NCI-H1436 treated with DMSO at 0.1 percent for 48 hours (cell line): ENCODE results near the gene NAALADL2.
A peak's percentile ranks its signal among the peaks of the same experiment; 100 is the strongest.
"Not testable (repeated sequence)": the region's sequence is repeated elsewhere in the genome, so short reads cannot be mapped to it uniquely, and the experiment has no call there.

ENCODE experiments used
- DNase-seq: peaks from one replicate; lab custom pipeline; 2025; lab: John Stamatoyannopoulos, UW

NAALADL2 gene

DNA sequence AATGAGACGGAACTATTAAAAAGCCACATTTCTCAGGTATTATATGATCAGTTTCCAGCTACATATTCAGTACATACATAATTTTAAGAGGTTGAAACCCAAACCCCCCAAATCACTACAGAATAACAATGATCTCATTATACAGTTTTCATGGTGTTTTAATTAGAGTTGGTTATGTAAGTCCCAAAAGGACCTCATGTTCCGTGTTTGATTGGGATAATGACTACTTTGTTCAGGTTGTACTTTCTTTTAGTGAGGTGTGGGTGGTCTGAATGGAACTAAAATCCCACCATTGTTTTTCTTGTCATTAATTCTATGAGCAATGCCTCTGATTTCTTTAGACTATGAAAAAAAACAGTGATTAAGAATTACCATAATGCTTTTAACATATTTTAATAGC is 905.6 kb downstream of the NAALADL2 start:
- DNase-seq = no peak

DNA sequence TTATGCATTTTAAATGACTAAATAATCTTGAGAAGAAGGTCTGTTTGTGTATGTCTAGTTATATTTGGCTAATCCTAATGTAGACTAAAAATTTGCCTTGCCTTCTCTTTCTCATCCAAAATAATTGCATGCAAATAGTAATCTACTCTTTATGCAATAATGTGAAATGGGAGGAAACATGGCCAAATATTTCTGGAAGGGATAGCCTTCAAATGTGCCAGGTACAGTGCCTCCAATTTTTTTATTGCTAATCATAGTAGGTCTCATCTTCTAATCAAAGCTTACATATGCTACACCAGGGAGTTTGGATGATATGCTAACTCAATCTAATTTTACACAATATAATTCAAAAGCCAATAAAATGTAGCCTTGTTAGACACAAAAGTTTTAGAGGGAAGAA is 911.3 kb downstream of the NAALADL2 start:
- no peak for DNase-seq

DNA sequence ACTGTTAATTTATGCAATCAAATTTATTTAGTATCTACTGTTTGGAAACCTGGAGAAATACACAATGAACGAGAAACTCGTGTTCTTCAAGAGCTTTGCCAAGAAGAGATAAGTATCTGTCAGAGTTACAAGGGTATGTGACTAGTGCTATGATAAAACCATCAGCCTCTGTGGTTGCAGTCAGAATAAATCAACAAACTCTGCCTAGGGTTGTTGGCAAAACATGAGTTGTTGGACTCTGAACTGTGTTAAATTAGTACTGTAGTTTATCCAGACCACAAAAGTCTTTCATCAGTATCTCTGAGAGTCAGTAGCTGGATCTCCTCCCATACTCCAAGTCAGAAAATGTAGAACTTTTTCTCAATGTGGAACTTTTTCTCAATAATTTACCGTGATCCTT is 918.4 kb downstream of the NAALADL2 start:
- DNase-seq = no peak

DNA sequence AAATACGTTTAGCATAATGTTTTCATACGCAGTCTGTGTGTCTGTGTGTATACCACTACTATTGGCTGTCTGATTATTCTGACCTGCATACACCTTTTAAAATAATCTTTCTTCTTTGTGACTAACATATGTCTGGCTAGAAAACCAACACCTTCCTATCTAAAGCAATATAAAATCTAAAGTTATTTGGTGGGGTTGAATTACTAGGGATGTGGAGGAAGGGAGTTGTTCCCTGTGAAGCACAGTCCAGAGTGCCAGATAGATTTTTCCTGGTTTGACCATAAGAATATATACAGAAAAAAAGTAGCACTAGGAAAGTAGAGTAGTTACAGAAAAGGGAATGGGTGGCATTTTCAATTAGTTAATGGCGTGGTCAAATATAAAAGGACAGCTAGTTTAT is 918.8 kb downstream of the NAALADL2 start:
- no peak for DNase-seq

DNA sequence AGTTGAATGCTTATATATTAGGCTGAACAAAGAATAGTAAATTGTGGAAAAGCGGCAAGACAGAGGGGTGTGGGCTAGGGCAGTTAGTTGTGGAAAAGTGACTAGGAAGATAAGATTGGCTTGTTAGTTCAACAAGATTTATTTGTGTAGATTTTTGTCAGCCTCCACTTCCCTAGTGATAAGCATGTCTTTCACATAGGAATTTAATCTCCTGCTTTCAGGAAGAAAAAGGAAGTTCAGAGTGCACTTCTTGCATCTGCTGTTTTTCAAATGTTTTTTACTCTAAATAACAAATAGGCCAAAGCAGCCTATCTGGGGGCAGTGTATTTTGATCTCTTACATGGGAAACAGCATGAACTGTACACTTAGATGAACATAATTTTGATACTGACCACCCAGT is 919.9 kb downstream of the NAALADL2 start:
- no peak for DNase-seq

DNA sequence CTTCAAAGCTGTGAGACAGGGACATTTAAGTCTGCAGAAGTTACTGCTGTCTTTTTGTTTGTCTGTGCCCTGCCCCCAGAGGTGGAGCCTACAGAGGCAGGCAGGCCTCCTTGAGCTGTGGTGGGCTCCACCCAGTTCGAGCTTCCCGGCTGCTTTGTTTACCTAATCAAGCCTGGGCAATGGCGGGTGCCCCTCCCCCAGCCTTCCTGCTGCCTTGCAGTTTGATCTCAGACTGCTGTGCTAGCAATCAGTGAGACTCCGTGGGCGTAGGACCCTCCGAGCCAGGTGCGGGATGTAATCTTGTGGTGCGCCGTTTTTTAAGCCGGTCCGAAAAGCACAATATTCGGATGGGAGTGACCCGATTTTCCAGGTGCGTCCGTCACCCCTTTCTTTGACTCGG is 928.0 kb downstream of the NAALADL2 start:
- not testable (repeated sequence) for DNase-seq

DNA sequence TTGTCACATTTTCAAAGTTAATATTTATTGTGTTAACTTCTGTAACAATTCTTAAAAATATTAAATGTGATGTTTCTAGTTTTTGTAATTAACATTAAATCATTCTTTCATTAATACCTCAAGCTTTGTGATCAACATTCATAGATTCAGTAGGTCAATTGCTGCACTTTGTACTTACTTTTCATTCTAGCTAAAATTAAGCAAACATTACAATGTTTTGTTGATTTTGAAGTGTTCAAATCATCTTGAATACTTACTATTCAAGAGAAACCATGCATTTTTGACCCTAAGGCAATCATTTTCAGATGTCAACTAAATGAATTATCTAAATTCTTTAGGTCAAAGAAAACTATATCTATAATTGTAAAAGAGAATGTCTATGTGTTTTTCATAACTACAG is 933.1 kb downstream of the NAALADL2 start:
- DNase-seq = no peak

DNA sequence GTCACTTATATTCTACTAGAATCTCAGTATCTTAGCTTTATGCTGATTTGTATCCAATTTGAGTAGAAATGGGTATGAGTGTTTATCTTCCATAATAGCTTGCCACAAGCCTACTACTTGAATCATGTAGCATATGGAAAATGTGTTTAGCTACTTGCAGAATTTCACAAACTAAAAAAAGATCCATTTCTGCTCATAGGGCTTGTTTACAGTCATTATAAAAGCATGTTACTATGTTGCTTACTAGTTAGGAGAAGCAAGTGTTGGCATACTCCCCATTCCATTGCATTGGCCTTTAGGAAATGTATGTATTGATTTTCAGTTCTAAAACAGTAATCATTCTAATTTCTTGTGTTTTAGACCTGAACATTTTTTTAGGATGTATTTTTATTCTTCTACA is 939.2 kb downstream of the NAALADL2 start:
- no peak for DNase-seq

DNA sequence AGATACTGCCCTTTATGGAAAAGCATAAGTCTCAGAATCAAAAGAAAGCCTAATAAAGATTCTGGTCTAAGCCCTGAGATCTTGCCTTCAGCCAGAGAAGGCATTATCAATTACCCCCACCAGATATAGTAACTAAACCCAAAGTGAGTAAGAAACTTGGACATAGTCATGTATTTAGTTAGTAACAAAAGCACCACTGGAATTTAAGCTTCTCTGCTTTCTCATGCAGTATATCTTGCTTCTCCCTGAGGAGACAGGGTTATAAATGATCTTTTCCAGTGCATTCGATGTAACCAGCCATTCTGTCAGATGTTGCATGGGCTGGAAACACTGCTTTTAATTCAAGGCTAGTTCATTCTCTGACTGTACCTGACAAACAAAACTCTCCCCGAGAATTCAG is 946.7 kb downstream of the NAALADL2 start:
- no peak for DNase-seq

DNA sequence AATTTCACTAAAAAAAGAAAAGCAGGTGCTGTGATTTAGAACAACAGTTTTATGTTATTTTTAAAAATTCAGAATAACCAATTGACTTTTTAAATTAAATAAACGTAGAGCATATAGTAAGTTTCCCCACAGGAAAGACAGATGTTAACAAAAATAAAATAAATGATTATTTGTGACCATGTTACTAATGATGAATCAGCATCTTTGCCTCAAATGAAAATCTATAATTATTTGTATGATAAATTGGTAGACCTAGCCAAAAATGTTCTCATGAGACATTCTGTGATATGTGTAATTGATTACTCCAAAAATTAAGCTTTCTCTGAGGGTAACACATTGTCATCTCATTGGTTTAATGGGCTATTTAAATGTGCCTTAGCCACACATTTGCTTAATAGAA is 948.0 kb downstream of the NAALADL2 start:
- no peak for DNase-seq

DNA sequence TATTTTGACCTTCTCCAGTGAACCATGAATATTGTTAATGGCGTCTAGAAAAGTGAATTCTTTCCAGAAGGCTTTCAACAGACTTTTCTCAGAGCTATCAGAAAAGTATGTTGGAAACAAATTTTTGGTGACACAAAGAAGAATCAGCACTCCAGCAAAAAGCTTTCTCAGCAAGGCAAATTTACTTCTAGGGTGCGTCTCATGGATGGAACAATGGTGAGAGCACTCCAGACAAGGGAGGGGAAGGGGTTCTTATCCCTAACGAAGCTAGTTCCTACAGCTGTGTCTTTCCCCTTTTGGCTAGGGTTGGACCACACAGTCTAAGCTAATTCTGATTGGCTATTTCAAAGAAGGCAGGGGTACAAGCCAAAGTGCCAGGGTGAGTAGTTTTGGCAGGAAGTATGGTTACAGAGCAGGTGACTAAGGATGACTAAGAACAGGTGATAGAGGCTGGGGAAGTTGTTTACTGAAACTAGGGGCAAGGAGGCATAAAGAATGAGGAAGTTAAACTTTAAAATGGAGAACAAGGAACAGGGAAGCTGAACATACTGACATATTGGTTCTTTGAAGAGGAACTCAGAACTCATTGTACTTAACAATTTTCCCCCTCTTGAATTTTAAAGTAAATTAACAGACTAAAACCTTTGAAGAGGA is 959.8 kb downstream of the NAALADL2 start:
- DNase-seq = no peak

DNA sequence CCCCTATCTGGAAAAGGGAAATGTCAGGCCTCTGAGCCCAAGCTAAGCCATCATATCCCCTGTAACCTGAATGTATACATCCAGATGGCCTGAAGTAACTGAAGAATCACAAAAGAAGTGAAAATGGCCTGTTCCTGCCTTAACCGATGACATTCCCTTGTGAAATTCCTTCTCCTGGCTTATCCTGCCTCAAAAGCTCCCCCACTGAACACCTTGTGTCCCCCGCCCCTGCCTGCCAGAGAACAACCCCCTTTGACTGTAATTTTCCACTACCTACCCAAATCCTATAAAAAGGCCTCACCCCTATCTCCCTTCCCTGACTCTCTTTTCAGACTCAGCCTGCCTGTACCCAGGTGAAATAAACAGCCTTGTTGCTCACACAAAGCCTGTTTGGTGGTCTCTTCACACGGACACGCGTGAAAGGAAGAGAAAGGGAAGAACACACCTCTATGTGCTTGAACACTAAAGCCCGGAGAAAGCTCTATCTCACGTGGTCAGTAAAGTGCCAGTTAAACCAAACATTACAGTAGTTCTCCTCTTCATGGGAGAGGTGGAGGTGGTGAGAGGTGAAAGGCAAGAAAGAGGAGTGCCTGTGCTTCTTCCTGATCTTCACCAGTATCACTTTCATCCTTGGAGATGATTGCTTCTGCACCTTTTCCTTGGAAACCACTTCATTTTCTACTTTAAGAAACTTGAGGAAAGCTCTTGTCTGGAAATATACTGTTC is 963.8 kb downstream of the NAALADL2 start:
- DNase-seq = not testable (repeated sequence)

DNA sequence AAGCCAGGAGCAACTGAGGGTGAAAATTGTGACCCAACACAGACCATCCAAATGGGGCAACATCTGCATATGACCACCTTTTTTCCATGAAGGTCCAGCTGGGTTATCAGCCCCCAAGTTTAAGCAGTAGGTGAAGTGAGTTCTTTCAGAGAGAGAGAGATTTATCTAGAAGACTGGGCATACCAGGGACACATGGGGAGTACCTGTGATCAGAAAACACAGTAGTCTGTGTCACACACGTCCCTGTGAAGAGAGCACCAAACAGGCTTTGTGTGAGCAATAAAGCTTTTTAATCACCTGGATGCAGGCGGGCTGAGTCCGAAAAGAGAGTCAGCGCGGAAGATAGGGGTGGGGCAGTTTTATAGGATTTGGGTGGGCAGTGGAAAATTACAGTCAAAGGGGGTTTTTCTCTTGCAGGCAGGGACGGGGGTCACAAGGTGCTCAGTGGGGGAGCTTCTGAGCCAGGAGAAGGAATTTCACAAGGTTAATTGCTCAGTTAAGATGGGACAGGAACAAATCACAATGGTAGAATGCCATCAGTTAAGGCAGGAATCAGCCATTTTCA is 966.0 kb downstream of the NAALADL2 start:
- DNase-seq = not testable (repeated sequence)

DNA sequence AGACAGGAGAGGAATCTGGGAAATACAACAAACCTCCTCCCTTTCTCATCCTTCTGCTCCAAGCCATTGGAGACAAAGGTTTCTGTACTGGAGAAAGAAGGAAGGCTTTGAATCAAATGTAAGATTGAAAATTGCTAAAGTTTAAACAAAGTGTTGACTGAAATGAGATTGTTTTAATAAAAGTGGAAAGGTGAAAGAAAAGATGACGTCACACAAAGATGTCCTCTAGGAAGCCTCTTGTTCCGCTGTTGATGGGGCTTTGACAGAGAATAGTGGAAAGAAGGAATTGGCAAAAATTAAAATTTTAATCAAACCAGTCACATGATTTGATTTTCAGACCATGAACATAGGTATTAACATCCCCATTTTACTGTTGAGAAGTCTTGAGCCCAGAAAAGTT is 967.6 kb downstream of the NAALADL2 start:
- no peak for DNase-seq

DNA sequence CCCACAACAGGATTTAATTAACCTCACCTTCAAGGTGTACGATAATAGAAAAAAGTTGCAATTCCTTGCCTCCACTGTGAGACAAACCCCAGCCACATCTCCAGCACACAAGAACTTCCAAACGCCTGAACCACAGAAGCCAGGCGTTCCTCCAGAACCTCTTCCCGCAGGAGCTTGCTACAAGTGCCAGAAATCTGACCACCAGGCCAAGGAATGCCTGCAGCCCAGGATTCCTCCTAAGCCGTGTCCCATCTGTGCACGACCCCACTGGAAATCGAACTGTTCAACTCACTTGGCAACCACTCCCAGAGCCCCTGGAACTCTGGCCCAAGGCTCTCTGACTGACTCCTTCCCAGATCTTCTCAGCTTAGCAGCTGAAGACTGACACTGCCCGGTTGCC is 970.7 kb downstream of the NAALADL2 start:
- not testable (repeated sequence) for DNase-seq

DNA sequence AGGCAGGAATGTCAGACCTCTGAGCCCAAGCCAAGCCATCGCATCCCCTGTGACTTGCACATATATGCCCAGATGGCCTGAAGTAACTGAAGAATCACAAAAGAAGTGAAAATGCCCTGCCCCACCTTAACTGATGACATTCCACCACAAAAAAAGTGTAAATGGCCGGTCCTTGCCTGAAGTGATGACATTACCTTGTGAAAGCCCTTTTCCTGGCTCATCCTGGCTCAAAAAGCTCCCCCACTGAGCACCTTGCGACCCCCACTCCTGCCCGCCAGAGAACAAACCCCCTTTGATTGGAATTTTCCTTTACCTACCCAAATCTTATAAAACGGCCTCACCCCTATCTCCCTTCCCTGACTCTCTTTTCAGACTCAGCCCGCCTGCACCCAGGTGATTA is 976.6 kb downstream of the NAALADL2 start:
- not testable (repeated sequence) for DNase-seq

DNA sequence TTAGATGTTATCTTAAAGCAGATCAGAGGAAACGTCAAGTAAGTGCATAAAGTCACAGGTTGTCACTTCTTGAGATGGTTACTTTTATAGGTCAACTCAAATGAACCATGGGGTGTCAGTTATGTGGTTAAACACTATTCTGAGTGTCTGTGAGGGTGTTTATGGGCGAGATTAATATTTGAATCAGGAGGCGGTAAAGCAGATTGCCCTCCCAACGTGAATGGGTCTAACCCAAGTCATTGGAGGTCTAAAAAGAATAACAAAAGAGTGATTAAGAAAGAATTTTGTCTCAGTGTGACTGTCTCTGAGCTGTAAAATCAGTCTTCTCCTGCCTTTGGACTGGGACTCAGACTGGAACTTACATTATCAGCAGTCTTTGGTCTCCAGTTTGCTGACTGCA is 977.5 kb downstream of the NAALADL2 start:
- DNase-seq = no peak

DNA sequence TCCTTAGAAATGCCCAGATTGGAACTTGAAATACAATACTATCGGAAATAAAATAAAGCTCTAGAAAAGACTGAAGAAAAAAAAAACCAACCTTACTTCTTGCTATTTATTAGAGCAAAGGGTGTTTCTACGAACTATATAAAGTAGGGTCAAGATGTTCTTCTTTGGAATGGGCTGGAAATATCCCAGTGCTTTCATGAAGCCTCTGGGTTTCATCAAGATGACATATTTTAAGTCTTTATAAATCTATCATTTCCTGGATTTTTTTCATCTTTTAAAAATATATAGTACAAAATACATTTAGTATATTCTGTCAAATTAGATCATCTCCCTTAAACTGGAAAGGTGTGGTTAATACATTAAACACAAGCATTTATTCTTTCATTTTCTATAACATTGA is 978.8 kb downstream of the NAALADL2 start:
- no peak for DNase-seq

DNA sequence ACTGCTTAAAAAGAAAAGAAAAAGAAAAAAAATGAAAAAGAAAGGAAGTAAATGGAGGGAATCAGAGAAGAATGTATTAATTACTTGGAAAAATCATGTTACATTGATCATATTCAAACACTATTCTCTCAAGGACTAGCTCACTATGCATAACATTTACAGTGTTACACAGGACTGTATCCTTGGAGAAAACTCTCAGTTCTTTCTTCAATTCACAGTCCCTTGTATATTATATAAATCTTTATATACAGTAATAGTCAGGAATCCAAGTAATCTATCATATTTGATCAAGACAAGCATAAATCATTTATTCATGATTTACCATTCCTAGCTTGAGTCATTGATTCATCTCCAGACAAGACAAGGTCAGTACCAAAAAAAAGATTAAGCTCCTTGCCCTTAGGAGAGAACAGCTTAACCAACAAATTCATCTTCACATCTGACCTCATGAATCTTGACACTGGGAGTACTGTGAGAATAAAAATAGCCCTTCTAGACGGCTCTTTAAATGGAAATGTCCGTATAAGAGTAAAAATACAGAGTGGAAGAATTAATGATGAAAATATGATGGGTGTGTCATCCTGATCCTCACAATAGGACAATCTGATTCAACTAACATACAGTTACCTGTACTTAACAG is 980.4 kb downstream of the NAALADL2 start:
- no peak for DNase-seq

DNA sequence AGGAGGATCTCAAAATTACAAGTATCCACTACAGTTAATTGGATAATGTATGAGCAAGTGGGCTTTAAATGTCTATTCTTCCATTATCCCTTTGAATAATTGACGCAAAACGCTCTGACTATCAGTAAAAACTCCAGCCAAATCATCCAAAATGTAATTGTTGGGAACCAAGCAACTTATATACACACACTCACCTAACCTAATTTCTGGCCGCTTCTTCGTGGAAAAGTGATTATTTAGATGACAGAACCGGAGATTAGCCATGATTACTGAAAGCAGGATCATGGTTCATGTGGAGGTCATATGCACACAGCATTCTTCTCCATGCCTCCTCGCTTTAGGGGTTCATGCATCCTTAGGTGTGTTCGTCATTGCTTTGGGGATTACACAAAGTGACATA is 992.4 kb downstream of the NAALADL2 start:
- DNase-seq = peak; percentile 10

DNA sequence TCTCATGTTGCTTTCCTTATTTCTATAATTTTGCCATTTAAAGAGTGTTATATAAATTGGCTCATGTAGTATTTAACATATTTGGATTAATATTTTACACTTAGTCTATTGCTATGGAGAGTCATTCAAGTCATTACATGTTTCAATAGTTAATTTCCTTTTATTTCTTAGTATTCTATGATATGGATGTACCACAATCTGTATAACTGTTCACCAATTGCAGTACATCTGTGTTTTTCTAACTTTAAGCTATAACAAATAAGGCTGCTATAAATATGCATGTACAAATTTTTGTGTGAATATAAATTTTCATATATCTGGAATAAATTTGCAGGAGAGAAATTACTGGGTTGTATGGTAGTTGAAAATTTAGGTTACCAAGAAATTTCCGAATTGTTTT is 993.4 kb downstream of the NAALADL2 start:
- no peak for DNase-seq

DNA sequence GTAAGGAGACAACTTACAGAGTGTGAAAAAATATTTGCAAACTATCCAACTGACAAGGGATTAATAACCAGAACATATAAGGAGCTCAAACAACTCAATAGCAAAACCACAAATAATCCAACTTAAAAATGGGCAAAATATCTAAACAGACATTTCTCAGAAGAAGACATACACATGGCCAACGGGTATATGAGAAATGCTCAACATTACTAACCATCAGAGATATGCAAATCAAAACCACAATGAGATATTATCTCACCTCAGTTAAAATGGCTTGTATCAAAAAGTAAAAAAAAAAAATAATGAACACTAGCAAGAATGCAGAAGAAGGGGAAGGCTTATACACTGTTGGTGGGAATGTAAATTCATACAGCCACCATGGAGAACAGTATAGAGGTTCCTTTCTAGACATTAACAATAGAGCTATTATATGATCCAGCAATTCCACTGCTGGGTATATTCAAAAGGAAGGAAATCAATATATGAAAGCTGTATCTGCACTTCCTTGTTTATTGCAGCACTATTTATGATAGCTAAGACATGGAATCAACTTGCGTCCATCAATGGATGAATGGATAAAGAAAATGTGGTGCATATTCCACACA is 998.6 kb downstream of the NAALADL2 start:
- DNase-seq = no peak
